NOMO-1 treated with DMSO at 0.1 percent for 48 hours (cell line): ENCODE data around the gene USP30.
"Not testable (repeated sequence)": the region's sequence is repeated elsewhere in the genome, so short reads cannot be mapped to it uniquely, and the experiment has no call there.

Experiments
- DNase-seq: peaks from one replicate; lab custom pipeline; 2025; ENCODE audit not compliant: unreplicated experiment; lab: John Stamatoyannopoulos, UW

USP30 gene

DNA sequence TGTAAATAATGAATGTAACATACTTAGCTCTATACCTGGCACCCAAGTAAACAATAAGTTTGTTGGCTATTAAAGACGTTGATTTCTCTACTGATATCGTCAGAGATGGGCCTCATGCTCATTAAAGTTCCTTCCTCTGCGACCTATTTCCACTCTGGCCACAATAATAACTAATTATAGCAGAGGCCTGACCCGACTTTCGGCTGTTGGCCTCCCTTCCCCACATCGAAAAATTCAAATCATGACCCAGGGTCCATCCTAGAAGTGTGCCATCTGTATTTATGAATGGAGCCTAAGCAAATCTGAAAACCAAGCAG, 321 bp upstream of the USP30 start:
- DNase-seq, result no peak

DNA sequence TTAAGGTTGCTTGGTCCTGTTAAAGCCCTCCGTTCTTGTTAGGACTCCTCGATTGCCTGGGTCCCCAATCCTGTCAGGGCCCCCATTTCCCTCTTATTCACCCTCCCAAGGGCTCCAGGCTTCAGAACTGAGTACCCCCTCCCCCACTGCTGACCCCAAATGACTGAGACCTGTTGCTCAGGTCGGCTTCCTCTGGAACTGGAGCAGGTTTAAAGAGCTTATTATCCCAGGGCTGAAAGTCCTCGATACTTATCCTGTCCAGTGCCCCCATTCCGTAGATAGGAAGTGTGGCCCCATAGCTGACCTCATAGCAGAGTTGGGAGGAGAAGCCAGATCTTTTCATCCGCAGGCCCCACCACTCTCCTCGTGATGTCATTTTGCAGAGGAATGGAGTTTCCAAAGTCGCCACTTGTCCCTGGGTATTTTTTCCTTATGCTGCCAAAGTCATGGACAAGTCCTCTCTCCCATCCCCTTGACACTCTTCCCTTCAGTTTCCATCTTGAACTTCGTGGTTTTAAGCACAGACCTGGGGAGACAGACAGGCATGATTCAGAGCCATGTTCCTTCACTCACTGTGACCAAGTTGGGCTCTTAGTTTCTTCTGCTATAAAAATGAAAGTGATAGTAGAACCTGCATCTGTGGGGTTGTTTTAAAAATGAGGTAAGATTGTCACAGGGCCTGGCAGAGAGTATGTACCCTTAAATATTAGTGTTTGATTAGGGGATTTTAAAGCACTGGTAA, 1.2 kb downstream of the USP30 start:
- peak; percentile 35 for DNase-seq

DNA sequence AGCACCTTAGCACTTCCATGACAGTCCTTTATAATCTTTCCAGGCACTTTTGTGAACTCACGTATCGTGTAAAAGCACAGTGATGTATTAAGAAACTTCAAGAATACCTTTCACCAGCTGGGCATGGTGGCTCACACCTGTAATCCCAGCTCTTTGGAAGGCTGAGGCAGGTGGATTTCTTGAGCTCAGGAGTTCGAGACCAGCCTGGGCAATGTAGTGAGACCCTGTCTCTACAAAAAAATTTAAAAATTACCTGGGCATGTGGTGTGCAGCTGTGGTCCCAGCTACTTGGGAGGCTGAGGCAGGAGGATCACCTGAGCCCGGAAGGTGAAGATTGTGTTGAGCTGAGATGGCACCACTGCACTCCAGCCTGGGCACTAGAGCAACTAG, 1.7 kb downstream of the USP30 start:
- not testable (repeated sequence) for DNase-seq

DNA sequence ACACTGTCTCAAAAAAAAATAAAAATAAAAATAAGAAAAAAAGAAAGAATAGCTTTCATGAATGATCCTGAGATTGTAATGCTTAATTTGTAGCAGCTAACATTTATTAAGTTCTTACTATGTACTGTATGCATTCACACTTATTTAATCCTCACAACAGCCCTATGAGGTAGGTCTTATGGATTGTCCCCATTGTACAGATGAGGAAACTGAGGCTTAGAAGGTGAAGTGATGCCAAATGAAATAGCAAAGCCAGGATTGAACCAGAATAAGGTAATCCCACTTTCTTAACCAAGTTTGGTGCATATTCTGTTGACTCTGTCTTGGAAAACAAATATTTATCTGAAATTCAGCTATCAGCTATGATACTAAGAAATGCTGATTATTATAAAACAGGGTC, 2.1 kb downstream of the USP30 start:
- no peak for DNase-seq

DNA sequence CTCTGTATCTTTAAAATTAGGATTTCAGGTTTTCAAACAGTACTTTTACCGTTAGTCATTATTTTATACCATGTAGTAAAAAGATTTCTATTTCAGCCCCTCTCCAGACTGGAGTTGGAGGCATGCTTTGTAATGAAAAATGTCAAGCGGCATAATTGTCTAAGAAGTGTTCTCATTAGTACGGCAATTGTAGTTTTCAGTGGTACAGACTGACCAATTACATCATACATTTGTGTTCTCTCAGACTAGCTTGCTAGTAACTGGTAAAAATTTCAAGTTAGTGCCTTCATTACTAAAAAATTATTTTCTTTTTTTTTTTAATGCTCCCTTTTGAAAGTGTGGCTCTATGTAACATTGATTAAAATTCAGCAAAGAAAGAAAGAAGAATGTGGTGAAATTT, 4.5 kb downstream of the USP30 start:
- DNase-seq, result no peak

DNA sequence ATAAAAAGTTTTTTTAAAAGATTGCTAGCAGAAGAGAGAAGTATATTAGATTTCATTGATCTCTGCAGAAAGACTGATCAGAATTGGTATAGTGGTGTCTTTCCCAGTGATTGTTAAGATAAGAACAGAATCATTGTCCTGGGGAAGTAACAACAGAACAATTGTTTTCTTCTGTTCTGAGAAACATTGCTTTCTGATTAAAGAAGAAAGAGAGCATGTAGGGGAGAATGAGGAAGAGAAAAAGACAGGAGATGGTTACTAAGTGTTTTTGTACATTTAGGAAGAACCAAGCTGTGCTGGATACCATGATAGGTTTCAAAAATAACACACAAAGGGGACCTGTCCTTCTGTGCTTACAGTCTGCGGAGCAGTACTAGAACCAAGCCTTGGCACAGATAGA, 5.0 kb downstream of the USP30 start:
- DNase-seq, result no peak

DNA sequence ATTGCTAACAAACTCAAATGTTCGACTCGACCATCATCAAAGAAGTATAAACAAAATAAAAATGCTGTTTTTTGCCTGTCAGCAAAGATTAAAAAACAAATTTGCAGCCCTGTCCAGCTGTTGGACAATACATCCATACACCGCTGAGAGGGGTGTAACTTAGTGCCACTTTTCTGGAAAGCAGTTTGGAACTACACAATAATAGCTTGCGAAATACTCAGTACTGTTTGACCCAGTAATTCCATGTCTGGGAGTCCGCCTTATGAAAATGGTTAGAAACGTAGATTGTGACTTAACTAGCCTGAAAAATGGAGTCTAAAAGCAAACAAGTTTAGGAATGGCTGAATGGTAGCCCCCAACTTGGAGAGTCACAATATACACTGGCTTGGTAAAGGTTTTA, 6.4 kb downstream of the USP30 start:
- no peak for DNase-seq

DNA sequence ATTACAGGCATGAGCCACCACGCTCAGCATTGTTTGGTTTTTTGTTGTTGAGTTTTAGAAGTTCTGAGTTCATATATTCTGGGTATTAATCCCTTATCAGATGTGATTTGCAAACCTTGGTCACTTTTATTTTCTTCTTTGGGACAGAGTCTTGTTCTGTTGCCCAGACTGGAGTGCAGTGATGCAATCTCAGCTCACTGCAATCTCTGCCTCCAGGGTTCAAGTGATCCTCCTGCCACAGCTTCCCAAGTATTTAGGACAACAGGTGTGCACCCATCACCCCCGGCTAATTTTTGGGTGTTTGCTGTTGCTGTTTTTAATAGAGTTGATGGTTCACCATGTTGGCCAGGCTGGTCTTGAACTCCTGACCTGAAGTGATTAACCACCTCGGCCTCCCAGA, 11.8 kb downstream of the USP30 start:
- DNase-seq, result no peak

DNA sequence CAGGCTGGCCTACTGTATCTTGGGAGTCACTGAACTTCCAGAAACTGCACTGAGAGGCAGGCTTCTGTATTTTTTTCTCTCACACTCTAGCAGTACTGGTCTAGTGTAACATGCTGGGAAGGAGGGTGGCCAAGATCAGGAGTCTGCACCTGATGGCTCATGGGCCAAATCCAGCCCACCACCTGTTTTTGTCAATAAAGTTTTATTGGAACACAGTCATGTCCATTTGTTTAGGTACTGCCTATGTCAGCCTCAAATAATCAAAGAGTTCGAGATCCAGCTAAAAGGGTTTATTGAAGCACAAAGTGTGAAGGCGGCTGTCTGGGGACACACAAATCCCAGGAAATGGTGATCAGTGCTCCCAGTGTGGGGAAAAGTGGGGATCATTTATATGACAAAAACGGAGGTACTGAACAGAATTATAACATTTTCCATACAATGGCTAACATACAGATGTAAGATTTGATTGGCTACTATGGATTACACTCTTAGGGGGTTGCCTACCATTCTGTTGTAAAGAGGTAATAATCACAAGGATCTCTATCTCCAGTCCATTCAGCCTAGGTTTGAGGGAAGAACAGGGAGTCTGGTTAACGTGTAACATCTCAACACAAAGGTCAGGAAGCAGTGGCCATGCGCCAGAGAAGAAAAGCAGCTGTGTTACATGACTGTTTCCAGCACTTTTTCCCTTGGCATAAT, 12.9 kb downstream of the USP30 start:
- DNase-seq, result no peak

DNA sequence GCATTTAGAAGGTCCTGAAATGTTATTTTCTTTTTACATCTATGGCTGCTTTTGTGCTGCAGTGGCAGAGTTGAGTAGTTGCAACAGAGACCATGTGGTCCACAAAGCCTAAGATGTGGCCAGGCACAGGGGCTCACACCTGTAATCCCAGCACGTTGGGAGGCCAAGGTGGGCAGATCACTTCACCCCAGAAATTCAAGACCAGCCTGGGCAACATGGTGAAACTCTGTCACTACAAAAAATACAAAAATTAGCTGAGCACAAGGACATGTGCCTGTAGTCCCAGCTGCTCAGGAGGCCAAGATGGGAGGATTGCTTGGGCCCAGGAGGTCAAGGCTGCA, 13.4 kb downstream of the USP30 start:
- no peak for DNase-seq

DNA sequence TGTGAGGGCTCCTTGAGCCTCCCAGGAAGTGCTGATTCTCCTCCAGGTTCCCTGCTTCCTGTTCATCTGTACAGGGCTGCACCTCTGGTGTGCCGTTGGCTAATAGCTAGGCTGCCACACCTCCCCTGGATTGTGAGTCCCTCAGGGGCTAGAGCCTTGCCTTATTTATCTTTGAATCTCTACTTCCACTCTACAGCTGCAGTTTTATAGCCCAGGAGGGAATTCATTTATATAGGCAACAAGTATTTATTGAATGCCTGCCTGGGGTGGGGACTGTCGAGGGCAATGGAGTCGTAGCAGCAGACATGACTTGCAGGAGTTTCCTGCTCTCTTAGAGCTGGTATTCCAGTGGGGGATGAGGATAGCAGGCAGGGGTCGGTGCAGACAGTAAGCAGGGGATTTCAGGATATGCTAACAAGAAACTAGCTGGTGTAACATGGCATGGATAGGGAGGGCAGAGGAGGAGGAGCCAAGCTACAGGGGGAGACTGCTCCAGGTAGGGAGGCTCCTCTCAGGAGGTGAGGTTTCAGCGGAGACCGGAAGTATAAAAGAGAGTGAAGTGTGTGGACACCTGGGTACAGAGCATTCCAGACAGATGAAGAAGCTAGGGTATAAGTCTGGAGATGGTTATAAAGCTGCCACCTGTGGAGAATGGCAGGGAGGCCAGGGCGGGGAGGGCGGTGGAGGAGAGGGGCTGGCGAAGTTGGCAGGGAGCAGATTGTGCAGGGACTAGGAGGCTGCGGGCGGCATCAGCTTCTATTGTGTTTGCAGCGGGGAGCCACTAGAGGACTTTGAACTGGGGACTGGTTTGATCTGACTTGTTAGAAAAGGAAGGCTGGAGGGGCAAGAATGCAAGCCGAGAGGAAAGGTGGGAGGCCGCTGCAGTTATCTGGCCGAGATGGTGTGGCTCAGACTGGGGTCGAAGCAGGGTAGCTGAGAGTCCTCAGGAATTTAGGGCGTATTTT, 17.2 kb downstream of the USP30 start:
- DNase-seq, result no peak

DNA sequence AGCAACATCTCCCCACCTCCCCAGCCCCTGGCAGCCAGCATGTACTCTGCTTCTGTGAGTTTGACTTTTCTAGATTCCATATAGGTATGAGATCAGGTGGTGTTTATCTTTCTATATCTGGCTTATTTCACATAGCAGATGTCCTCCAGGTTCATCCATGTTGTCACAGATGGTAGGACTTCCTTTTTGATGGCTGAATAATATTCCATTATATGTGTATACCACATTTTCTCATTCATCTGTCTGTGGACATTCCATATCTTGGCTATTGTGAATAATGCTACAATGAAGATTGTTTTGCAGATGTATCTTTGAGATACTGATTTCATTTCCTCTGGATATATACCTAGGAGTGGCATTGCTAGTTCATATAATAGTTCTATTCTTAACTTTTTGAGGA, 22.5 kb downstream of the USP30 start:
- no peak for DNase-seq

DNA sequence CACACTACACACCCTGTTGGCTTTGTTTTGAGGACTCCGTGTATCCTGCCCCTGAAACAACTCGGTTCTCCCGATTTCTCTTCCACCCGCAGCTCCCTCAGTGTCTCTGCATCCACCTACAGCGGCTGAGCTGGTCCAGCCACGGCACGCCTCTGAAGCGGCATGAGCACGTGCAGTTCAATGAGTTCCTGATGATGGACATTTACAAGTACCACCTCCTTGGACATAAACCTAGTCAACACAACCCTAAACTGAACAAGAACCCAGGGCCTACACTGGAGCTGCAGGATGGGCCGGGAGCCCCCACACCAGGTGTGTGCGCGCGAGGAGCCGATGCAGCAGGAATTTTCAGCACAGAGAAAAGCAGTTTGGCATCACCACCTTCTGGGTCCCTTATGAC, 30.4 kb downstream of the USP30 start:
- no peak for DNase-seq

DNA sequence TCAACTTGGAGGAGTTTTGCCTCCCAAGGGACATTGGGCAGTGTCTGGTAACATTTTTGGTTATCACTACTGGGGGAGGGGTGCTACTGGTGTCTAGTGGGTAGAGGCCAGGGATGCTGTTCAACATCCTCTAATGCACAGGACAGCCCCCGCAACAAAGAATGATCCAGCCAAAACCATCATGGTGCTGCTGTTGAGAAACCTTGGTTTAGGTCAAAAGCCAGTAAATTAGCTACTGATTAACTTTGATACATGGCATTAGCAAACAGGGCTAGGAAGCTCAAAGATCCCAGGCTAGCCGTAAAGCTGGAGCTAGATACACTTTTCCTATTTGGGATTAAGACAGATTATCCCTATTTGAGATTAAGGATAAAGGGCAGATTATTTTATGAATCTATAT, 32.0 kb downstream of the USP30 start:
- DNase-seq, result no peak

DNA sequence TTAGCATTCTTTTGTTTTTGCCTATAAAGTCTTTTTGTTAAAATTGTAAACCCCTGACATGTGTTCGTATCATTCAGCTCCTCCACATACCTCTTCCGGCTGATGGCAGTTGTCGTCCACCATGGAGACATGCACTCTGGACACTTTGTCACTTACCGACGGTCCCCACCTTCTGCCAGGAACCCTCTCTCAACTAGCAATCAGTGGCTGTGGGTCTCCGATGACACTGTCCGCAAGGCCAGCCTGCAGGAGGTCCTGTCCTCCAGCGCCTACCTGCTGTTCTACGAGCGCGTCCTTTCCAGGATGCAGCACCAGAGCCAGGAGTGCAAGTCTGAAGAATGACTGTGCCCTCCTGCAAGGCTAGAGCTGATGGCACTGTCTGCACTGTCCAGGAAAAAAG, 33.2 kb downstream of the USP30 start:
- DNase-seq, result no peak

DNA sequence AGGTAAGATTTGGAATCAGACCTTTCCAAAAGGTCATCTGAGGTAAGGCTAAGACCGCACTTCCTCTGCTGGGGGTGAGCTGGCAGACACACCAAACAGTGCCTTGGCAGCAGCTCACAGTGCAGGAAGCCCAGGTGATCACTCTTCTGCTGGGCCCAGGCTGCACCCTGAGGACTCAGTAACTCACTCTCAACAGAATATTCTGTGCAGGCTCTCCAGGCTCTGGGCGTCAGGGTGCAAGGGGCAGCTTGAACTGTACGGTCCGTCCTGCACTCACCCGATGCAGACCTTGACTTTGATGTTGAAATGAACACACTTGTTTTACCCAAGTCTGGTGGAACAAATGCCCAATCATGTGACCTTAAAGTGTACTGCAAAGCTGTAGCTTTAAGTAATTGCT, 34.9 kb downstream of the USP30 start:
- DNase-seq, result no peak

DNA sequence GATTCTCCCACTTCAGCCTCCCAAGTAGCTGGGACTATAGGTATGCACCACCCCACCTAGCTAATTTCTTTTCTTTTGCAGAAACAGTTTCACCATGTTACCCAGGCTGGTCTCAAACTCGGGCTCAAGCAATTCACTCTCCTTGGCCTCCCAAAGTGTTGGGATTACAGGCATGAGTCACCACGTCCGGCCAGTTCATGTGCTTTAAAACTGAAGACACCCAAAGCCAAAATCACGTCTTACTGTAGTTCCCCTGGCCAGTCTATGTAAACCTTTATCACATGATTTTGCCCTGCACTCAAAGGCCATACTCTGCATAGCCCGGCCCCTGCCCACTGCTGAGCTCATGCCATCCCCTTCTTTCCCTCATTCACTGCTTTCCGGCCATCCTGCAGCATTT, 36.4 kb downstream of the USP30 start:
- no peak for DNase-seq

DNA sequence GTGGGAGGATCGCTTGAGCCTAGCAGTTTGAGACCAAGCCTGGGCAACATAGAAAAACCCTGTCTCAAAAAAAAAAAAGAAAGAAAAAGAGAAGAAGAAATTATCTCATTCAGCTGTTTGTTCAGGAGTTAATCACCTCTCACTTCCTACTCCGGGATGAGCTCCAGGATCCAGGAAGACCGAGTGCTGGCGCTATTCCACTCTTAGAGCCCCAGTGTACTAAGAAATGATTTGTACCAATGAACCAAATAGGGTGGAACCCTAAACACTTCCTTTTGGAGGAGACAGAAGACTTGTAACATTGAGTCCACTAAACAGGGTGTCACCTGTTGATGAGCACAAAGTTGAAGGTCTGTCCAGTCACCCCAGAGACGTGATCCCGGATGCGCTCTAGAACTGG, 37.3 kb downstream of the USP30 start:
- no peak for DNase-seq

DNA sequence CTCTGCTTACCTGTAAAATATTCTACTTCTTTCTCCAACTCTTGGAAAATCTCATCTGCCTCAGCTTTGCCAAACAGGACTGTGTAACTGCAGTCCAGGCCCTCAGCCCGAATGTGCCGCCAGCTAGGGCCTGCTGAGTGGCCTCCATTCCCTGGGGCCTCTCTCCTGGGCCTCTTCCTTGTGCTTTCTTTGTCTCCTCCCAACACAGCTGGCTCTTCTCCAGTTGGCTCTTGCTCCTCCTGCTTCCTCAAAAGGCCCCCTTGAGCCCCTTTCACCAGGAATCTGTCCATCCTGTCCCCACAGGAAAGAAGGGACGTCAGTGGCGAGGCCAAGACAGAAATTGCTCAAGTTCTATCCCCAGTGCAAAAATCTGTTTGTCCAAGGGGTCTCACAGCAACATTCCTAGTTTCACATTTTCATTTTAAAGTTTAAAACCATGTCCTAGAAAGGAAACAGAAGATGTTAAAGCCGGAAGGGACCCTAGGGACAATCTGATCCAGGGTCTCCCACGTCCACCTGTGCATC, 40.2 kb downstream of the USP30 start:
- DNase-seq, result no peak

DNA sequence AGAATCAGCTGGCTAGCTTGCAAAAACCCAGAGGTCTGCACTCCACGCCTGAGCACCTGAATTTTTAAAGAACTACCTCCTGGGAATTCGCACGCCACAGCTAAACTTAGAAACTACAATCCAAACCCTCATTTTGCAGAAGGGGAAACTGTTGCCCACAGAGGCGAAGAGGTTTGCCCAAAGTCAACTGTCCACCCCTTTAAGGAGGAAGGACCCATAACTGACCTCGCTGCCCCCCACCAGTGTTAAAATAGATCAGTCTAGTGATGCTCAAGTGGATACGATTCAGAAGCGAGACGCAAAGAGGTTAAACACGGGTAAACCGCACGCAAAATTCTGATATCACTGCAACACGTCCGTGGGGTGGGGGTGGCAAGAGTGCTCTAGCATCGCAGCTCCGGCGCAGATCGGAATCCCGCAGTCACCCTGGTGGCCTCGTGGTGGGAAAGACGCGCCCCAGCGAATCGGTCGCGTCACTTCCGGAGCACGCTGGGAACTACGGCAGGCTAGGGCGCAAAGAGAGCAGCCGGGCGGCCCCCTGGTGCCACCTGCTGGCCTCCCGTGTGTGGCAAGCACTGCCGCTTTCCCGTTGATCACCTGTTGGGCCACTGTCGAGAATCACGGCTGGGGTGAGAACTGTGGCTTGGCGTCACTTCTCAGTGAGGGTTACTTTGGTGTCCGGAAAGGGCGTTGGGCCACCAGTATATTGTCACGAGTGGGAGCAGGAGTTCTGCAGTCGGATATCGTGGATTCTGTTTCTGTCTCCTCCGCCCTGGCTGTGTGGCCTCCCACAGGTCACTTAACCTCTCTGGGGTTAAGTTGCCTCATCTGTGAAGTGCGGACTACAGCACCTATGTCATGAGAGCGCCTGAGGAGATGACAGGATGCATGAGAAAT, 40.9 kb downstream of the USP30 start, which contains the start of gene ALKBH2:
TSS of gene ALKBH2 (minus strand) at position 451 of the 897 bp plus-strand sequence. CDS start 686 bp downstream, outside the sequence.
- DNase-seq, result peak; percentile 89

DNA sequence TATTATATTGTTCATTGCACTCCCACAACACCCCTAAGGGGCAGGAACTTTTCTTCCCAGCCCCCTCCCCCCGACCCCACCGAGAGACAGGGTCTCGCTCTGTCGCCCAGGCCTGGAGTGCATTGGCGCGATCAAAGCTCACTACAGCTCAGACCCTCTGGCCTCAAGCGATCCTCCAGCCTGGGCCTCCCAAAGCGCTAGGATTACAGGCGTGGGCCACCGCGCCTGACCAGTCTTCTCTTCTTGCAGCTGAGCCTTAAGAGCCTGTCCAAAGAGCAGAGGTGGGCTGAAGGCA, 44.7 kb downstream of the USP30 start:
- DNase-seq, result no peak
